Keratinocyte (primary cell): Measurements from ENCODE around the gene PRAMEF14.
"Not testable (repeated sequence)": the region's sequence is repeated elsewhere in the genome, so short reads cannot be mapped to it uniquely, and the experiment has no call there.

Experiments
- CTCF ChIP-seq, 3 experiments: IDR thresholded peaks in 1 of 3; conservative IDR thresholded peaks in 1 of 3; optimal IDR thresholded peaks in 1 of 3; 2 replicates in 2 of 3; 3 replicates in 1 of 3; pipeline versions ENCODE3 to v1.5.1; 2011; ENCODE audit warnings: low read length in 3 of 3, mild to moderate bottlenecking in 3 of 3, moderate library complexity in 2 of 3, control low read depth in 1 of 3, inconsistent platforms in 1 of 3; ENCODE audit not compliant: insufficient read depth in 2 of 3; ENCODE audit errors: extremely low read depth in 1 of 3
- EZH2 ChIP-seq: IDR thresholded peaks from one replicate; pipeline ENCODE4 v1.6.1; 2012; ENCODE audit warnings: inconsistent platforms, mild to moderate bottlenecking, low read length, moderate library complexity

DNA sequence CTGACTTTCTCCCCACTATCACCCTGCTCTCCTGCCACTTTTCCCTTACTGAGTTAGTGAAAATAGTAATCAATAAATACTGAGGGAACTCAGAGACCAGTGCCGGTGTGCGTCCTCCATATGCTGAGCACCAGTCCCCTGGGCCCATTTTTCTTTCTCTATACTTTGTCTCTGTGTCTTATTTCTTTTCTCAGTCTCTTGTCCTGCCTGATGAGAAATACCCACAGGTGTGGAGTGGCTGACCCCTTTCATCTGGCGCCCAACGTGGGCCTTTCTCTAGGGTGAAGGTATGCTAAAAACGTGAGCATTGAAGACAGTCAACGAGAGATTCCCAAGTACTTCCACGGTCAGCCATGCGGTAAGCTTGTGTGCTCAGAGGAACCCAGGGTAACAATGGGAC, 6.5 kb upstream of the PRAMEF14 start:
- TF ChIP-seq CTCF (optimal IDR thresholded peaks at IDR 0.05 in 1 of 3, IDR thresholded peaks at IDR 0.05 in 1 of 3, conservative IDR thresholded peaks at IDR 0.05 in 1 of 3; ENCODE audit: extremely low read depth in 1 of 3, insufficient read depth in 2 of 3, low read length in 3 of 3); EZH2: not testable (repeated sequence)
